ENCODE measurements around the gene ADAMTS13.

GRCh38 chr9:133405508-133406438 lies 16.4 kb upstream of the ADAMTS13 start:
- TF ChIP-seq EZH2 (IDR thresholded peaks at IDR 0.05; ENCODE audit: borderline replicate concordance, low read depth, low read length, severe bottlenecking) = no peak
- no peak for TF ChIP-seq CTCF (IDR thresholded peaks at IDR 0.05; ENCODE audit: extremely low read depth in 1 of 2, insufficient read depth in 1 of 2, low read depth in 1 of 2, low read length in 2 of 2)

All from endothelial cell of umbilical vein (primary cell).